Stimulated activated CD4-positive, alpha-beta T cell treated with anti-CD3 and anti-CD28 coated beads, Interleukin-12 subunit alpha, Interleukin-12 subunit beta, amount 100 ng/mL, for 4 hours (primary cell): ENCODE measurements around the gene RABEPK.
"Not testable (repeated sequence)": the region's sequence is repeated elsewhere in the genome, so short reads cannot be mapped to it uniquely, and the experiment has no call there.

ENCODE experiments used
- DNase-seq: peaks from one replicate; pipeline ENCODE4 v3.0.0-alpha.2; 2020

RABEPK gene

GRCh38 chr9:125202846-125203618, 2.7 kb downstream of the RABEPK start:
- no peak for DNase-seq

GRCh38 chr9:125204477-125204876, 4.1 kb downstream of the RABEPK start:
- DNase-seq: no peak

GRCh38 chr9:125214186-125214585, 13.8 kb downstream of the RABEPK start:
- DNase-seq: no peak

- DNase-seq: no peak
These were observed 18.3 kb downstream of the RABEPK start for GRCh38 chr9:125218621-125219020.

- not testable (repeated sequence) for DNase-seq
These were observed 24.5 kb downstream of the RABEPK start for GRCh38 chr9:125224858-125225257.

GRCh38 chr9:125227761-125228160, 27.4 kb downstream of the RABEPK start:
- no peak for DNase-seq

GRCh38 chr9:125233678-125234077, 33.3 kb downstream of the RABEPK start:
- DNase-seq: no peak

- DNase-seq: not testable (repeated sequence)
These were observed 33.8 kb downstream of the RABEPK start for GRCh38 chr9:125234099-125234498.

- DNase-seq: no peak
These were observed 35.6 kb downstream of the RABEPK start for GRCh38 chr9:125235804-125236519.

- DNase-seq: not testable (repeated sequence)
These were observed 36.3 kb downstream of the RABEPK start for GRCh38 chr9:125236520-125237159.

- no peak for DNase-seq
These were observed 38.0 kb downstream of the RABEPK start for GRCh38 chr9:125238127-125238914.

GRCh38 chr9:125238915-125239446, 38.6 kb downstream of the RABEPK start:
- DNase-seq: no peak

- no peak for DNase-seq
These were observed 39.6 kb downstream of the RABEPK start for GRCh38 chr9:125239631-125240597.

- DNase-seq: no peak
These were observed 40.3 kb downstream of the RABEPK start for GRCh38 chr9:125240649-125240999.

GRCh38 chr9:125241000-125241862, 40.9 kb downstream of the RABEPK start, which contains the start of gene HSPA5:
TSS of gene HSPA5 (minus strand) at chr9:125241343. CDS start at chr9:125241126, 217 bp downstream.
- peak; percentile 99 for DNase-seq

- no peak for DNase-seq
These were observed 41.8 kb downstream of the RABEPK start for GRCh38 chr9:125241863-125242739.

GRCh38 chr9:125243792-125244260, 43.5 kb downstream of the RABEPK start:
- DNase-seq: no peak

GRCh38 chr9:125246261-125246667, 45.9 kb downstream of the RABEPK start:
- no peak for DNase-seq

- DNase-seq: no peak
These were observed 53.9 kb downstream of the RABEPK start for GRCh38 chr9:125254231-125254630.
